Keratinocyte (primary cell): Measurements from ENCODE around the gene FOXL3.

Source experiments
- EZH2 ChIP-seq: IDR thresholded peaks from one replicate; pipeline ENCODE4 v1.6.1; 2012; ENCODE audit warnings: inconsistent platforms, mild to moderate bottlenecking, low read length, moderate library complexity
- TF ChIP-seq, protein P1 (sequence below), 3 experiments: IDR thresholded peaks in 1 of 3; conservative IDR thresholded peaks in 1 of 3; optimal IDR thresholded peaks in 1 of 3; 2 replicates in 2 of 3; 3 replicates in 1 of 3; pipeline versions ENCODE3 to v1.5.1; 2011; ENCODE audit warnings: low read length in 3 of 3, mild to moderate bottlenecking in 3 of 3, moderate library complexity in 2 of 3, control low read depth in 1 of 3, inconsistent platforms in 1 of 3; ENCODE audit not compliant: insufficient read depth in 2 of 3; ENCODE audit errors: extremely low read depth in 1 of 3

DNA sequence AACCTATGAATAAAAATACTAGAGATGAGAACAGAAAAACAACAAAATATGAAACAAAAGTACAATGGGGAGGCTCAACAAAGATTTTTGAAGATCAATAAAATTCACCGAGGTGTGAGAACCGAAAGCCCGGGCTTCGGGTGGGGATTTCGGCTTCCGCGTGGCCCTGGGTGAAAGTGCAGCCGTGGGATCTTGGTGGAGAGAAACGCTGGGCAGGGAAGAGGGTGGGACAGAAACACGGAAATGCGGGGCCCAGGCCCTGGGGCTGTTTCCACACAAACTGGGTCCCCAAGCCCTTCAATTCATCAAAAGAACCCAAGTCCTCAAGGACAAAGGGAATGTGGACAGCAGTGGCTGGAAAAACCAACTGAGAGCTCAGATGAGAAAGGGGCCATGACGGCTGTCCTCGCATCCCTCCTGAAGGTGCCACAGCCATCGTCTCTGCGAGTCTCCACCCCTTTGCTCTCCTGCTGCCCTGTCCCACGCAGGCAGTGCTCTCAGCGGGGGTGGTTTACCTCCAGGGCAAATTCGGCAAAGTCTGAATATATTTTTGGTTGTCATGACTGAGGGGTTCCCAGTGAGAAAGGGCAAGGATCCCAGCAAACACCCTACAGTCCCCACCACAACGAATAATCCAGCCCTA lies 19.7 kb downstream of the FOXL3 start:
- TF ChIP-seq, protein P1, sequence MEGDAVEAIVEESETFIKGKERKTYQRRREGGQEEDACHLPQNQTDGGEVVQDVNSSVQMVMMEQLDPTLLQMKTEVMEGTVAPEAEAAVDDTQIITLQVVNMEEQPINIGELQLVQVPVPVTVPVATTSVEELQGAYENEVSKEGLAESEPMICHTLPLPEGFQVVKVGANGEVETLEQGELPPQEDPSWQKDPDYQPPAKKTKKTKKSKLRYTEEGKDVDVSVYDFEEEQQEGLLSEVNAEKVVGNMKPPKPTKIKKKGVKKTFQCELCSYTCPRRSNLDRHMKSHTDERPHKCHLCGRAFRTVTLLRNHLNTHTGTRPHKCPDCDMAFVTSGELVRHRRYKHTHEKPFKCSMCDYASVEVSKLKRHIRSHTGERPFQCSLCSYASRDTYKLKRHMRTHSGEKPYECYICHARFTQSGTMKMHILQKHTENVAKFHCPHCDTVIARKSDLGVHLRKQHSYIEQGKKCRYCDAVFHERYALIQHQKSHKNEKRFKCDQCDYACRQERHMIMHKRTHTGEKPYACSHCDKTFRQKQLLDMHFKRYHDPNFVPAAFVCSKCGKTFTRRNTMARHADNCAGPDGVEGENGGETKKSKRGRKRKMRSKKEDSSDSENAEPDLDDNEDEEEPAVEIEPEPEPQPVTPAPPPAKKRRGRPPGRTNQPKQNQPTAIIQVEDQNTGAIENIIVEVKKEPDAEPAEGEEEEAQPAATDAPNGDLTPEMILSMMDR (optimal IDR thresholded peaks at IDR 0.05 in 1 of 3, IDR thresholded peaks at IDR 0.05 in 1 of 3, conservative IDR thresholded peaks at IDR 0.05 in 1 of 3; ENCODE audit: extremely low read depth in 1 of 3, insufficient read depth in 2 of 3, low read length in 3 of 3): no peak
- TF ChIP-seq EZH2: no peak
